Sigmoid colon (tissue), 7 donors: ENCODE results near the gene SLC44A5. TPM values are rescaled to one million over a fixed set of nuclear protein-coding genes. Genes with fewer than 3 reads are reported as not detected.

Experiments used
- DNase-seq: peaks from one replicate; pipeline ENCODE4 v3.0.0-alpha.2; 2019
- H3K27ac ChIP-seq, 4 donors: fragments of 200-600 bp; sonication (generic); one replicate each; pipeline ENCODE4 v1.5.1; 2016 to 2019; ENCODE audit warnings: mild to moderate bottlenecking in 1 of 4
- H3K27me3 ChIP-seq, 3 donors: fragments of 200-600 bp; sonication (generic); one replicate each; pipeline ENCODE4 v1.5.1; 2019; ENCODE audit warnings: mild to moderate bottlenecking in 1 of 3
- H3K36me3 ChIP-seq, 4 donors: fragments of 200-600 bp; sonication (generic); one replicate each; pipeline ENCODE4 v1.5.1; 2016 to 2019
- H3K4me1 ChIP-seq, 4 donors: fragments of 200-600 bp; sonication (generic); one replicate each; pipeline ENCODE4 v1.5.1; 2017 to 2019
- H3K4me3 ChIP-seq, 4 donors: fragments of 200-600 bp; sonication (generic); one replicate each; pipeline ENCODE4 v1.5.1; 2017 to 2019; ENCODE audit warnings: mild to moderate bottlenecking in 2 of 4, moderate library complexity in 1 of 4
- H3K9me3 ChIP-seq, 4 donors: fragments of 200-600 bp in 3 of 4; sonication (generic) in 3 of 4; one replicate each; pipeline versions ENCODE4 v1.5.1 to v1.6.1; 2013 to 2019
- EP300 ChIP-seq, 4 donors: sonication (generic); formaldehyde crosslinking; IDR thresholded peaks; one replicate each; pipeline ENCODE4 v1.6.1; 2017; ENCODE audit warnings: antibody characterized with exemption in 4 of 4
- POLR2A ChIP-seq, 2 donors: fragments of 450-650 bp; IDR thresholded peaks; one replicate each; pipeline ENCODE4 v1.6.1; 2016; ENCODE audit warnings: antibody characterized with exemption in 2 of 2, mild to moderate bottlenecking in 2 of 2, moderate library complexity in 2 of 2
- POLR2AphosphoS5 ChIP-seq, 4 donors: sonication (generic); formaldehyde crosslinking; IDR thresholded peaks; one replicate each; pipeline ENCODE4 v1.6.1; 2017; ENCODE audit warnings: antibody characterized with exemption in 4 of 4
- WGBS, 2 donors: extraction: QIAGEN DNeasy Blood & Tissue Kit; methylation state at CpG; one replicate each; pipeline ENCODE4 v1.1.7; 2013; 5-methylcytosine and 5-hydroxymethylcytosine counted together
- intact Hi-C: fragments of 100-400 bp; cut with DNase I; formaldehyde crosslinking; loops from one replicate; pipeline ENCODE4 v1.15.1; 2023
- polyA plus RNA-seq, 3 donors: library from polyadenylated mRNA; stranded (reverse); fragments of 200-250 nt; gene quantifications; one replicate each; pipeline ENCODE4 v1.2.3, GENCODE V29; 2013
- total RNA-seq, 4 donors: library from RNA; depleted of rRNA; stranded (reverse); fragments of >200 nt; gene quantifications; one replicate each; pipeline ENCODE4 v1.1.0, GENCODE V29; 2016
- TF ChIP-seq, protein P1 (sequence below), 4 experiments: fragments of 450-650 bp in 3 of 4; fragments of 200-600 bp in 1 of 4; IDR thresholded peaks; one replicate each; pipeline ENCODE4 v1.5.1; 2016 to 2019; ENCODE audit warnings: antibody characterized with exemption in 4 of 4, mild to moderate bottlenecking in 3 of 4, moderate library complexity in 2 of 4
- donor health status: healthy with polysubstance abuse.
- donor health status: Bipolar disorder and iron deficiency.
- donor health status: healthy.

SLC44A5 gene
- total and polyA plus RNA-seq, 7 donors: 0.36 to 1.4 (median 0.67) TPM; not detected in 1

DNA sequence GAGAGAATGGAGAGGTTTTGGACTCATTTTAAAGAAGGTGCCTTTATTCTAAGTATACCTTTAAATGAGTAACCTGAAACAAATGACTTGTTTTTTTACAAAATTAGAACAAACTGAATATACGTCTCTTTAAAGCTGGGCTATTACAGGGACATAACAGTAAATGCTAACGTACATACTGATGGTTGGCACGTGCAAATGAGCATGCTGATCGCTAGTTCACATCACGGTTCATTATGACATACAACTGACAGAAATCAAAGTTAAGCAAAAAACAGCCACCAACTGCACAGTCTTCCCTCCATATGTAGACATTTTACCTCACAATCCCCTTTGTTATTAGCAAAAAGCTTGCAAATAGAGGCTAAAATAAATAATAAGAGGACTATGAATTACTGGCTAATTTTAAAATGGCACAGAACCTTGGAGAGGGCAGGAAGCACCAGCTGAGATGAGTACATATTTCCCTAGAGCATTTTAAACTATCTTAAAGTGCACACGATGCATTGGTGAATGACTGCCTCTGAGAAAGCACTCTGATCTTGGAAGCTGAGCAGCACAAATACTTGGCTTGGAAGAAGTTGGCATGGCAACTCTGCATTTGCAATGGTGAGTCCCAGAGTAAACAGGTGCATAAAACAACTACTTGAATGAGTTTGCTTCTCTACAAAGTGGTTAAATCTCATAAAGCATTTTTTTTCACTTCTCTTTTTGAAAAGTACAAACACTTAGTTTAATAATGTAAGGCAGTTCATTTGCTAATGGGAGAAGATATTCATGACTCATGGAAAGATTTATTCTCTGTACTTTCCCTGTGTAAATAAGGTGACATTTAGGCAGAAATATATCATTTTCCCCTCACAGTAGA, 272.1 kb downstream of the SLC44A5 start:
- intact Hi-C loops: no loop called here
- Histone ChIP-seq H3K9me3 (no peaks in the 10 kb centered on the region), H3K36me3 (no peaks in the 10 kb centered on the region), H3K27ac (no peak overlapping the region), H3K4me3 (no peak overlapping the region), H3K27me3 (no peaks in the 10 kb centered on the region), H3K4me1 (peaks cover 0 to 10% (median 2%) of the 10 kb centered on the region in 4 donors)
- DNase-seq: no peak
- TF ChIP-seq EP300 (IDR thresholded peaks at IDR 0.05) (no peak), POLR2AphosphoS5 (IDR thresholded peaks at IDR 0.05) (peak in 1 of 4 donors; percentile 47)
- WGBS, 2 donors: 71 to 79% methylated on average over 6 of the region's 6 CpGs

DNA sequence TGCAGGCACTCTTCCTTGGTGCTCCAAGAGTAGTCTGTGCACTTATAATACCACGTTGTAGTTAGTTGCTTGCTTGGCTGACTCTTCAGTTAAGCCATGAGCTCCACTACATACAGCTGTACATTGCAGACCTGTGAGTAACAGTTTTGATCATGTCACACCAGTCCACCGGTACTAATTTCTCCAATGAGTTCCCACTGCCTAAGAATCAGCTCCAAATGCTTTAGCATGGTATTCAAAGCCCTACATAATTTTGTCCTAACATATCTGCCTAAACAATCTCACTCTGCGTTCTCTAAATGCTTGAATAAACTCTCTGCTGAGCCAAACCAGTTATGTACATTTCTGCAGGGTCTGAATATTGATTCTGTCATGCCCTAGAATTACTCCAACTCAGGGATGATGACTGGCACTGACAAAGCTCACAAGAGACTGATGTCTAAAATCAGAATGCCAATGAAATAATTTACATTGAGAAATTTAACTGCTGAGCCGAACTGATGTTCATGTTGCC, 276.0 kb downstream of the SLC44A5 start:
- Histone ChIP-seq H3K9me3 (no peaks in the 10 kb centered on the region), H3K27ac (no peak overlapping the region), H3K4me1 (peaks cover 0 to 10% (median 2%) of the 10 kb centered on the region in 4 donors), H3K4me3 (no peak overlapping the region), H3K36me3 (no peaks in the 10 kb centered on the region), H3K27me3 (no peaks in the 10 kb centered on the region)
- no peak for TF ChIP-seq POLR2AphosphoS5 (IDR thresholded peaks at IDR 0.05)
- TF ChIP-seq EP300 (IDR thresholded peaks at IDR 0.05): no peak
- TF ChIP-seq, protein P1, sequence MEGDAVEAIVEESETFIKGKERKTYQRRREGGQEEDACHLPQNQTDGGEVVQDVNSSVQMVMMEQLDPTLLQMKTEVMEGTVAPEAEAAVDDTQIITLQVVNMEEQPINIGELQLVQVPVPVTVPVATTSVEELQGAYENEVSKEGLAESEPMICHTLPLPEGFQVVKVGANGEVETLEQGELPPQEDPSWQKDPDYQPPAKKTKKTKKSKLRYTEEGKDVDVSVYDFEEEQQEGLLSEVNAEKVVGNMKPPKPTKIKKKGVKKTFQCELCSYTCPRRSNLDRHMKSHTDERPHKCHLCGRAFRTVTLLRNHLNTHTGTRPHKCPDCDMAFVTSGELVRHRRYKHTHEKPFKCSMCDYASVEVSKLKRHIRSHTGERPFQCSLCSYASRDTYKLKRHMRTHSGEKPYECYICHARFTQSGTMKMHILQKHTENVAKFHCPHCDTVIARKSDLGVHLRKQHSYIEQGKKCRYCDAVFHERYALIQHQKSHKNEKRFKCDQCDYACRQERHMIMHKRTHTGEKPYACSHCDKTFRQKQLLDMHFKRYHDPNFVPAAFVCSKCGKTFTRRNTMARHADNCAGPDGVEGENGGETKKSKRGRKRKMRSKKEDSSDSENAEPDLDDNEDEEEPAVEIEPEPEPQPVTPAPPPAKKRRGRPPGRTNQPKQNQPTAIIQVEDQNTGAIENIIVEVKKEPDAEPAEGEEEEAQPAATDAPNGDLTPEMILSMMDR (IDR thresholded peaks at IDR 0.05): no peak
- no peak for TF ChIP-seq POLR2A (IDR thresholded peaks at IDR 0.05)
- DNase-seq: no peak
- WGBS, 2 donors: 73 to 89% methylated on average over 4 of the region's 4 CpGs
- intact Hi-C loops: no loop called here

DNA sequence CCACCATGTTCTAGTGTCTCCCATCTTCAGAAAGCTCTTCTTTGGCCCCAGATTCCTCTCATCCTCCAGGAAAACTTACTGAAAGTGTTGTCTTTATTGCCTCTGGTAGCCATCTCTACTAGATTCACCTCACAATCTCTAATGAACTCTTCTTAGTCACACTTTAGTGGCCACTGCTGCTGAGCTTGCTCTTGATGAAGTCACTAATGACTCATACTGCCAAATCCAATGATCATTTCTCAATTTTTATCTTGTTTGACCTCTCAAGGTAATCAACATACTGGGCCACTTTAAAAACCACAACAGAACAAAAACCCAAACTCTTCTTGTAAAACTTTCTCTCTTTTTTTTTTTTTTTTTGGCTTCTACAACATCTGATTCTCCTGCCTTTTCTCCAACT, 280.3 kb downstream of the SLC44A5 start:
- H3K4me3 ChIP-seq: no peak overlapping the region
- intact Hi-C loops: no loop called here
- H3K27ac ChIP-seq: no peak overlapping the region
- TF ChIP-seq, protein P1 (IDR thresholded peaks at IDR 0.05): no peak
- TF ChIP-seq POLR2A (IDR thresholded peaks at IDR 0.05): no peak
- TF ChIP-seq EP300 (IDR thresholded peaks at IDR 0.05): no peak
- no peak for TF ChIP-seq POLR2AphosphoS5 (IDR thresholded peaks at IDR 0.05)
- H3K36me3 ChIP-seq: no peaks in the 10 kb centered on the region
- H3K27me3 ChIP-seq: no peaks in the 10 kb centered on the region
- DNase-seq: no peak
- no peaks in the 10 kb centered on the region for H3K9me3 ChIP-seq
- H3K4me1 ChIP-seq: no peaks in the 10 kb centered on the region

DNA sequence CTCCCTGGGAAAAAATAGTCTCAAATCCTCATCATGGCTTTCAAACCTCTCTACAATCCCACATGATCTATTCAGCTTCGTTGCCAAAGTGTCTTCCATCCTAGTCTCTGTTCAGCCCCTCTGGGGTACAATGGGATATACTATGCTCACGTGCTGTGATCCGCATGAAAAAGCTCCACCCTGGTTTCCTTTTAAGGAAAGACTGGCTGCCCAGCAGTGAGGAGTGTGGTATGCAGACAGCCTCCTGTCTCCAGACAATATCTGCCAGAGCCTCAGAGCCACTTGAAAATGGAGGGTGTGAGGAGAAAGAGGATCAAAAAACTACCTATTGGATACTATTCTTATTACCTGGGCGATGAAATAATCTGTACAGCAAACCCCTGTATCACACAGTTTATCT, 282.2 kb downstream of the SLC44A5 start:
- Histone ChIP-seq H3K27me3 (no peaks in the 10 kb centered on the region), H3K4me1 (no peaks in the 10 kb centered on the region), H3K36me3 (no peaks in the 10 kb centered on the region), H3K4me3 (no peak overlapping the region), H3K9me3 (no peaks in the 10 kb centered on the region), H3K27ac (no peak overlapping the region)
- WGBS, 2 donors: 37 to 68% methylated on average over 4 of the region's 4 CpGs
- TF ChIP-seq EP300 (IDR thresholded peaks at IDR 0.05) (no peak), POLR2A (IDR thresholded peaks at IDR 0.05) (no peak), POLR2AphosphoS5 (IDR thresholded peaks at IDR 0.05) (no peak)
- TF ChIP-seq, protein P1 (IDR thresholded peaks at IDR 0.05): no peak
- no peak for DNase-seq
- intact Hi-C loops: no loop called here

DNA sequence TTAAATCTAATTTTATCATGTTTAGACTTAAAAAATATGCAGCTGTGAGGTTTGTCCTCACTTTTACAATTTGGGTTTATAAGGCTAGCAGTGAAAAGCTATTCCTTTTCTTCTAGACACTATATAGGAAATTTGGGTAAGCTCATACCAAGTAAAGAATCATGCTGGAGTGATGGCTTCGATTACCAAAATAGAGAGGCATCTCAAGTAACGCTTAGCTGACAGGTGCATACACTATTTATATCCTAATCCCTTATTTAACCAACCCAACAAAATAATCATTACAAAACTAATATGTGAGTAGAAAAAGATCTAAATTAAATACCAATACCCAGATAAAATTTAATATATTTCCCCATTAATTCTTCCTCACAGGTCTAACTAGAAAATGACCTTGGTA, 283.5 kb downstream of the SLC44A5 start:
- no peaks in the 10 kb centered on the region for H3K4me1 ChIP-seq
- no peaks in the 10 kb centered on the region for H3K27me3 ChIP-seq
- intact Hi-C loops: no loop called here
- no peak overlapping the region for H3K27ac ChIP-seq
- no peaks in the 10 kb centered on the region for H3K36me3 ChIP-seq
- H3K4me3 ChIP-seq: no peak overlapping the region
- H3K9me3 ChIP-seq: no peaks in the 10 kb centered on the region
- TF ChIP-seq POLR2AphosphoS5 (IDR thresholded peaks at IDR 0.05) (no peak), POLR2A (IDR thresholded peaks at IDR 0.05) (no peak), EP300 (IDR thresholded peaks at IDR 0.05) (no peak)
- TF ChIP-seq, protein P1 (IDR thresholded peaks at IDR 0.05): no peak
- 59 to 85% methylated on average over 2 of the region's 2 CpGs for WGBS, 2 donors
- no peak for DNase-seq
